Measurements from ENCODE around the gene GPAT3.

Gene GPAT3

DNA sequence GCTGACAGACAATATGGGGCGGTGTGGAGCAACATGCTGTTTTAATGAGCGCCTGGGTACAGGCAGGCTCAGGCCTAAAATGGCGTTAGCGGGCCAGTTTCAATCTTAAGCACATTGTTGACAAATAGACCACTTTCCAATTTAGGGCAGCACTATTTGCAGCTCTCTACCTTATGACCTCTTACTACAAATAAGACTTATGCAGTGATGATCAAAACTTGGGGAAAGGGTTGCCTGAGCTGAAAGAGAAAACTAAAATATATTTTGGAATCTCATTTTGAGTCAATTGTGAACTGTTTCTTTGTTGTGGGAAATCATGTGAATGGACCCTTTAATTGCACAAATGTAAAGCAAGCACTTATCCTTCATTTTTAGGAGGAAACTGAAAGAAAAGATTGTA, 25.5 kb upstream of the GPAT3 start:
- H3K4me1 ChIP-seq (ENCODE audit: control insufficient read depth in 1 of 2, insufficient read depth in 1 of 2, low read depth in 1 of 2, low read length in 1 of 2): no peaks in the 10 kb centered on the region
- H3K27ac ChIP-seq: no peak overlapping the region
- TF ChIP-seq, protein P1, sequence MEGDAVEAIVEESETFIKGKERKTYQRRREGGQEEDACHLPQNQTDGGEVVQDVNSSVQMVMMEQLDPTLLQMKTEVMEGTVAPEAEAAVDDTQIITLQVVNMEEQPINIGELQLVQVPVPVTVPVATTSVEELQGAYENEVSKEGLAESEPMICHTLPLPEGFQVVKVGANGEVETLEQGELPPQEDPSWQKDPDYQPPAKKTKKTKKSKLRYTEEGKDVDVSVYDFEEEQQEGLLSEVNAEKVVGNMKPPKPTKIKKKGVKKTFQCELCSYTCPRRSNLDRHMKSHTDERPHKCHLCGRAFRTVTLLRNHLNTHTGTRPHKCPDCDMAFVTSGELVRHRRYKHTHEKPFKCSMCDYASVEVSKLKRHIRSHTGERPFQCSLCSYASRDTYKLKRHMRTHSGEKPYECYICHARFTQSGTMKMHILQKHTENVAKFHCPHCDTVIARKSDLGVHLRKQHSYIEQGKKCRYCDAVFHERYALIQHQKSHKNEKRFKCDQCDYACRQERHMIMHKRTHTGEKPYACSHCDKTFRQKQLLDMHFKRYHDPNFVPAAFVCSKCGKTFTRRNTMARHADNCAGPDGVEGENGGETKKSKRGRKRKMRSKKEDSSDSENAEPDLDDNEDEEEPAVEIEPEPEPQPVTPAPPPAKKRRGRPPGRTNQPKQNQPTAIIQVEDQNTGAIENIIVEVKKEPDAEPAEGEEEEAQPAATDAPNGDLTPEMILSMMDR (IDR thresholded peaks at IDR 0.05): no peak
- no peaks in the 10 kb centered on the region for H3K36me3 ChIP-seq
- no peaks in the 10 kb centered on the region for H3K27me3 ChIP-seq
- H3K9me3 ChIP-seq: no peaks in the 10 kb centered on the region
- no peak overlapping the region for H3K4me3 ChIP-seq (ENCODE audit: low read depth in 1 of 2, low read length in 1 of 2)

DNA sequence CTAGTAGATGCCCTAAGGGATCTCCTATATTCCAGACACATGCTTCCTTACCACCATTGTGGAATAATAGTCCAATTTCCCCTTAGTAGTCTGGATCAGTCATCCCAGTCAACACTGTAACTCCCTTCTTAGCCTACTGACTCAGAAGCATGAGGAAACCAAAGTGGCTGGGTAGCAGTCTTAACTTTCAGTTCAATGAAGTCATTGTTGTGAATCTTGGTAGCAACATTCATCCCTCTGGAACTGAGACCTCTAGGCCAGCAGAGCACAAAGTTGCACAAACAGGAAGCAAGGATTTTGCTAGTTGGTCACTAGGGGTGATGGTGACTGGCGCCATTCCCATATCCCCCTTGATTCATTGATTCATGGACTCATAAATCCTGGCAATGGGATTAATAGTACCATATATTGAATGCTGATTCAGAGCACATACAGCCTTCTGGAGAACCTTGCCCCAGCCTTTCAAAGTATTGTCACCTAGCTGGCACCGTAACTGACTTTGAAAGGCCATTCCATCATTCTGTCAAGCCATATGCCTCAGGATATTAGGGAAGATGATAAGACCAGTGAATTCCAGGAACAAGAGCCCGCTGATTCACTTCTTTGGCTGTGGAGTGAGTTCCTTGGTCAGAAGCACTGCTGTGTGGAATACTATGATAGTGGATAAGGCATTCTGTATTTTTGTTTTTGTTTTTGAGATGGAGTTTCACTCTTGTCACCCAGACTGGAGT, 19.7 kb upstream of the GPAT3 start:
- no peak overlapping the region for H3K4me3 ChIP-seq (ENCODE audit: low read depth in 1 of 2, low read length in 1 of 2)
- no peak overlapping the region for H3K27ac ChIP-seq
- H3K36me3 ChIP-seq: no peaks in the 10 kb centered on the region
- no peaks in the 10 kb centered on the region for H3K27me3 ChIP-seq
- no peaks in the 10 kb centered on the region for H3K4me1 ChIP-seq (ENCODE audit: control insufficient read depth in 1 of 2, insufficient read depth in 1 of 2, low read depth in 1 of 2, low read length in 1 of 2)
- TF ChIP-seq, protein P1 (IDR thresholded peaks at IDR 0.05): no peak
- H3K9me3 ChIP-seq: no peaks in the 10 kb centered on the region

DNA sequence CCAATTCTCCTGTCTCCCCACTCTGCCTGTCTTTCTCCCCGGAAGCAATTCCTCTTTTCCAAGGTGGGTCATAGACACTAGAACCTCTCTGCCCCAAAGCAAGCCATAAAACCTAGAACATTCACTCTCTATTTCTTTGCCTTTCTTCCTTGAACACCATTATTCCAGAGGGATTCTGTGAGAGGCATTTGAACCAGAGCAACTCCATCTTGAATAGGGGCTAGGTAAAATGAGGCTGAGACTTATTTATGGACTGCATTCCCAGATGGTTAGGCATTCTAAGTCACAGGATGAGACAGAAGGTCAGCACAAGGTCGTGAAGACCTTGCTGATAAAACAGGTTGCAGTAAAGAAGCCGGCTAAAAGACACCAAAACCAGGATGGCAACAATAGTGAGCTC, 13.7 kb upstream of the GPAT3 start:
- H3K27ac ChIP-seq: no peak overlapping the region
- no peak overlapping the region for H3K4me3 ChIP-seq (ENCODE audit: low read depth in 1 of 2, low read length in 1 of 2)
- no peaks in the 10 kb centered on the region for H3K27me3 ChIP-seq
- TF ChIP-seq, protein P1 (IDR thresholded peaks at IDR 0.05): no peak
- H3K4me1 ChIP-seq (ENCODE audit: control insufficient read depth in 1 of 2, insufficient read depth in 1 of 2, low read depth in 1 of 2, low read length in 1 of 2): no peaks in the 10 kb centered on the region
- no peaks in the 10 kb centered on the region for H3K9me3 ChIP-seq
- no peaks in the 10 kb centered on the region for H3K36me3 ChIP-seq

DNA sequence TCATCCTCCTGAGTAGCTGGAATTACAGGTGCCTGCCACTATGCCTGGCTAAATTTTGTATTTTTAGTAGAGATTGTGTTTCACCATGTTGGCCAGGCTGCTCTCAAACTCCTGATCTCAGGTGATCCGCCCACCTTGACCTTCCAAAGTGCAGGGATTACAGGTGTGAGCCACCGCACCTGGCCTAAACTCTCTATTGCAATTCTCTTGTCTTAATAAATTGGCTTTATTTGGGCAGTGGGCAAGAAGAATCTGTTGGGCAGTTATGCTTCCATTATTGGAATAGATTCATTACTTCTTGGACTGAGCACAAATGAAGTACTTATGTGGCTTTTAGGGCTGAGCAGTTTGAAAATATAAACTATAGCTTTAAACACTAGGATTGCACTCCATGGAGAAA, 8.2 kb upstream of the GPAT3 start:
- no peaks in the 10 kb centered on the region for H3K36me3 ChIP-seq
- H3K27ac ChIP-seq: no peak overlapping the region
- no peaks in the 10 kb centered on the region for H3K4me1 ChIP-seq (ENCODE audit: control insufficient read depth in 1 of 2, insufficient read depth in 1 of 2, low read depth in 1 of 2, low read length in 1 of 2)
- H3K27me3 ChIP-seq: peaks cover 17% of the 10 kb centered on the region
- no peak overlapping the region for H3K4me3 ChIP-seq (ENCODE audit: low read depth in 1 of 2, low read length in 1 of 2)
- no peaks in the 10 kb centered on the region for H3K9me3 ChIP-seq
- TF ChIP-seq, protein P1 (IDR thresholded peaks at IDR 0.05): no peak

DNA sequence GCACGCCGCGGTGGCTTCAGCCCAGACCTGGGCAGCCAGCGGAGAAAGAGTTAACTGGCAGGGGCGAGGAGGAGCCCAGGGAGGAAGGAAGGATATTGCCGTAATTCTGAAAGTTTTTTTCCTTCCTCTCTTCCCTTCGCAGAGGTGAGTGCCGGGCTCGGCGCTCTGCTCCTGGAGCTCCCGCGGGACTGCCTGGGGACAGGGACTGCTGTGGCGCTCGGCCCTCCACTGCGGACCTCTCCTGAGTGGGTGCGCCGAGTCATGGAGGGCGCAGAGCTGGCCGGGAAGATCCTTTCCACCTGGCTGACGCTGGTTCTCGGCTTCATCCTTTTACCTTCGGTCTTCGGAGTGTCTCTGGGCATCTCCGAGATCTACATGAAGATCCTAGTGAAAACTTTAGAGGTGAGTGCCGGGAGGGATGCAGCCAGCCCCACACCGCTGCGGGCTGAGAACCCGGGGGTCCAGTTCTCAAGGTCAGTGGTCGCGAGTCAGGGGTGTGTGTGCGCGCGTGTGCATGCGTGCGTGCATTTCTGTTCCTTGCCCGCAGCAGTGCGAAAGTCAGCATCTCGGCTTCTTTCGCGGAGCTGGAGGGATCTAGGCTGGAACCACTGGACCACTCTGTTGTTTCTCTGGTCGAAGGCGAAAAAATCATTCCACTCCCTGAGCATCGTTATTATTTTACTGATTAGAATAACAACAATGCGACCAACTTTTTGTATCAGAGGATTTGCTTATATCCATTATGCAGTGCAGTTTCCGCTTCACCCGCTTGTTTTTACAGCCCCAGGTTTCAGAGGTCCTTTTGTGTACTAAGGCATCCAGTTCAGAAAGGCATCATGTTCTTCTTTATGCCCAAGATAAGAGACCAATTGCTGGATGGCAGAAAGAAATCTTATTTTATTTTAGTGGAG, 709 bp downstream of the GPAT3 start:
- Histone ChIP-seq H3K4me1 (ENCODE audit: control insufficient read depth in 1 of 2, insufficient read depth in 1 of 2, low read depth in 1 of 2, low read length in 1 of 2) (peaks cover 34 to 40% of the 10 kb centered on the region in 2 experiments), H3K4me3 (ENCODE audit: low read depth in 1 of 2, low read length in 1 of 2) (peak overlapping the region; percentile 86 to 98), H3K27ac (peak overlapping the region; percentile 90), H3K36me3 (peaks cover 3% of the 10 kb centered on the region), H3K9me3 (no peaks in the 10 kb centered on the region), H3K27me3 (peaks cover 29% of the 10 kb centered on the region)
- TF ChIP-seq, protein P1 (IDR thresholded peaks at IDR 0.05): no peak

All from neutrophil (primary cell).